T-cell (primary cell): ENCODE results near the gene ROR2. TPM values are rescaled to one million over a fixed set of nuclear protein-coding genes. Genes with fewer than 3 reads are reported as not detected.

Experiments used
- ATAC-seq, 4 experiments: fragments of 200-7000 bp in 3 of 4; fragments of 150-1000 bp in 1 of 4; cut with Tn5 transposase; replicated peaks in 1 of 4; 1 replicate in 3 of 4; 2 replicates in 1 of 4; pipeline ENCODE4 v1.10.0; 2021; ENCODE audit warnings: moderate library complexity in 3 of 4, mild to moderate bottlenecking in 2 of 4, moderate number of reproducible peaks in 1 of 4
- CTCF ChIA-PET, 2 donors: fragments of 300-600 bp; sonication (Branson Sonifier 250); formaldehyde crosslinking; loops; one replicate each; lab custom pipeline; 2022; ENCODE audit warnings: antibody characterized with exemption in 2 of 2; lab: Charles Lee
- POLR2A ChIA-PET, 2 donors: fragments of 300-600 bp; sonication (Branson Sonifier 250); formaldehyde crosslinking; loops; one replicate each; lab custom pipeline; 2022; ENCODE audit warnings: antibody characterized with exemption in 2 of 2; lab: Charles Lee
- DNase-seq, 35 experiments: peaks; one replicate each; pipeline versions ENCODE4 v3.0.0 to v3.0.0-alpha.2; 2013 to 2023
- H3K27ac ChIP-seq: one replicate; pipeline ENCODE4 v1.5.1; 2013; ENCODE audit warnings: low read length
- H3K27me3 ChIP-seq, 2 experiments: replicated peaks in 1 of 2; 1 replicate in 1 of 2; 2 replicates in 1 of 2; pipeline versions ENCODE4 v1.6.1 to v1.7.0; 2013; ENCODE audit warnings: low read length in 1 of 2, mixed read lengths in 1 of 2; ENCODE audit not compliant: control insufficient read depth in 2 of 2, insufficient read depth in 2 of 2; ENCODE audit errors: extremely low read depth in 1 of 2
- H3K36me3 ChIP-seq, 2 donors: 1 replicate in 1 of 2; 2 replicates in 1 of 2; pipeline versions ENCODE4 v1.6.1 to v1.7.0; 2013; ENCODE audit warnings: low read length in 1 of 2; ENCODE audit not compliant: control insufficient read depth in 2 of 2, insufficient read depth in 1 of 2; ENCODE audit errors: extremely low read depth in 1 of 2
- H3K4me1 ChIP-seq, 2 experiments: 1 replicate in 1 of 2; 2 replicates in 1 of 2; pipeline versions ENCODE4 v1.6.1 to v1.7.0; 2013; ENCODE audit warnings: low read length in 2 of 2, mixed read lengths in 1 of 2; ENCODE audit not compliant: insufficient read depth in 2 of 2, control insufficient read depth in 1 of 2; ENCODE audit errors: extremely low read depth in 1 of 2
- H3K4me3 ChIP-seq, 2 donors: 1 replicate in 1 of 2; 2 replicates in 1 of 2; pipeline versions ENCODE4 v1.5.1 to v1.7.0; 2013; ENCODE audit warnings: mild to moderate bottlenecking in 2 of 2, low read length in 1 of 2, moderate library complexity in 1 of 2; ENCODE audit not compliant: control insufficient read depth in 1 of 2; ENCODE audit errors: extremely low read depth in 1 of 2
- H3K9me3 ChIP-seq: 2 replicates; pipeline ENCODE4 v1.7.0; 2013
- H3K27ac Mint-ChIP-seq, 2 donors: one replicate each; pipeline ENCODE4 v1.8.0; 2020 to 2021; ENCODE audit warnings: mild to moderate bottlenecking in 2 of 2, mixed read lengths in 2 of 2
- H3K27me3 Mint-ChIP-seq, 2 donors: one replicate each; pipeline ENCODE4 v1.8.0; 2021 to 2022; ENCODE audit warnings: mixed read lengths in 2 of 2
- H3K36me3 Mint-ChIP-seq: one replicate; pipeline ENCODE4 v1.8.0; 2021; ENCODE audit warnings: mixed read lengths
- H3K4me1 Mint-ChIP-seq, 3 donors: one replicate each; pipeline ENCODE4 v1.8.0; 2020 to 2022; ENCODE audit warnings: mixed read lengths in 3 of 3, mild to moderate bottlenecking in 1 of 3
- H3K4me3 Mint-ChIP-seq, 3 donors: one replicate each; pipeline ENCODE4 v1.8.0; 2020 to 2022; ENCODE audit warnings: mild to moderate bottlenecking in 3 of 3, mixed read lengths in 3 of 3, moderate library complexity in 3 of 3
- H3K9me3 Mint-ChIP-seq, 3 donors: one replicate each; pipeline ENCODE4 v1.8.0; 2020 to 2022; ENCODE audit warnings: mixed read lengths in 3 of 3
- WGBS: methylation state at CpG from one replicate; pipeline ENCODE4 v1.1.5; 2013; ENCODE audit warnings: missing lambda C conversion rate; ENCODE audit not compliant: insufficient coverage; 5-methylcytosine and 5-hydroxymethylcytosine counted together
- total RNA-seq, 35 experiments: library from RNA in 6 of 35; stranded (reverse) in 6 of 35; fragments of 120-200 nt in 1 of 35; gene quantifications; one replicate each; pipeline versions ENCODE4 v1.2.1 to v1.2.4 and lab custom pipeline; 2013 to 2026

The ROR2 gene
- total RNA-seq, 5 donors from 2014 or later (not counting 1 experiment from before 2014, with no cell fraction given) = 0.07 to 0.28 (median 0.15) TPM; not detected in 1

DNA sequence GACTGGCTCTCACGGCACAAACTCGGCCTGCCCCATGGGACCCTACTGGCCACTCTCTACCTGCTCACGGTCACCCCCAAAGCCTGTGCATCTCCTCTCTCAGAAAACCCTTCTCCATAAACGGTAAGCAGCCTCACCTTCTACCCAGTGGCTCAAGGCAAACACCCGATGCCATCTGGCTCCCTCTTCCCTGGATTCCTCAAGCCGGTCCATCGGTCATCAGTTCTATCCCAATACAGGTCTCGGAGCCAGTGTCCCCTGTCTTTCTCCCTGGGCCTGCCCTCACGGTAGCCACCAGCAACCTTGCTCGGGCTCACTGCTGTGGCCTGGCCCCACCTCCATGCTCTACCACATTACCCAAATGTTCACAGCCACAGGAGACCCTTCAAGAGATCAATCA lies 134.1 kb downstream of the ROR2 start:
- H3K4me1 ChIP-seq = no peaks in the 10 kb centered on the region
- H3K9me3 ChIP-seq = no peaks in the 10 kb centered on the region
- CTCF ChIA-PET = no interaction called here
- Mint-ChIP-seq H3K9me3 (no peaks in the 10 kb centered on the region), H3K4me1 (no peaks in the 10 kb centered on the region), H3K36me3 (no peaks in the 10 kb centered on the region), H3K27ac (no peak overlapping the region), H3K27me3 (peaks cover 0 to 3% of the 10 kb centered on the region in 2 donors), H3K4me3 (no peak overlapping the region)
- no peaks in the 10 kb centered on the region for H3K36me3 ChIP-seq
- ATAC-seq (no peak), DNase-seq (no peak)
- POLR2A ChIA-PET = no interaction called here
- 90% methylated on average over 10 of the region's 10 CpGs for whole genome bisulfite sequencing
- H3K27ac ChIP-seq = no peak overlapping the region
- H3K4me3 ChIP-seq = no peak overlapping the region
- peaks cover 0 to 27% of the 10 kb centered on the region in 2 experiments for H3K27me3 ChIP-seq

GRCh38 chr9:91814753-91815152 lies 135.3 kb downstream of the ROR2 start:
- Mint-ChIP-seq H3K36me3 (no peaks in the 10 kb centered on the region), H3K4me1 (no peaks in the 10 kb centered on the region), H3K27ac (no peak overlapping the region), H3K27me3 (peaks cover 0 to 3% of the 10 kb centered on the region in 2 donors), H3K4me3 (no peak overlapping the region), H3K9me3 (no peaks in the 10 kb centered on the region)
- no peaks in the 10 kb centered on the region for H3K4me1 ChIP-seq
- no peak overlapping the region for H3K4me3 ChIP-seq
- H3K9me3 ChIP-seq = no peaks in the 10 kb centered on the region
- peaks cover 0 to 25% of the 10 kb centered on the region in 2 experiments for H3K27me3 ChIP-seq
- ATAC-seq (no peak), DNase-seq (no peak)
- H3K27ac ChIP-seq = no peak overlapping the region
- ChIA-PET CTCF (interaction anchor here in 1 of 2 donors (0.5 kb wide), 1 partner anchor 14 kb away, joined by 3 read pairs; no protein-coding TSS in a partner anchor), POLR2A (no interaction called here)
- WGBS = 75% methylated on average over 2 of the region's 8 CpGs
- H3K36me3 ChIP-seq = no peaks in the 10 kb centered on the region

GRCh38 chr9:91814201-91814600 lies 135.8 kb downstream of the ROR2 start:
- no peaks in the 10 kb centered on the region for H3K9me3 ChIP-seq
- H3K27ac ChIP-seq = no peak overlapping the region
- Mint-ChIP-seq H3K27me3 (peaks cover 0 to 5% of the 10 kb centered on the region in 2 donors), H3K4me3 (no peak overlapping the region), H3K9me3 (no peaks in the 10 kb centered on the region), H3K27ac (no peak overlapping the region), H3K4me1 (no peaks in the 10 kb centered on the region), H3K36me3 (no peaks in the 10 kb centered on the region)
- no peaks in the 10 kb centered on the region for H3K36me3 ChIP-seq
- WGBS = 97% methylated on average over 5 of the region's 9 CpGs
- ATAC-seq = no peak
- ChIA-PET CTCF (no interaction called here), POLR2A (no interaction called here)
- peaks cover 0 to 31% of the 10 kb centered on the region in 2 experiments for H3K27me3 ChIP-seq
- no peaks in the 10 kb centered on the region for H3K4me1 ChIP-seq
- H3K4me3 ChIP-seq = no peak overlapping the region
- no peak for DNase-seq

- Histone ChIP-seq H3K4me1 (no peaks in the 10 kb centered on the region), H3K27ac (no peak overlapping the region), H3K9me3 (no peaks in the 10 kb centered on the region), H3K36me3 (no peaks in the 10 kb centered on the region), H3K4me3 (no peak overlapping the region), H3K27me3 (peaks cover 0 to 25% of the 10 kb centered on the region in 2 experiments)
- Mint-ChIP-seq H3K9me3 (no peaks in the 10 kb centered on the region), H3K27ac (no peak overlapping the region), H3K4me3 (no peak overlapping the region), H3K4me1 (no peaks in the 10 kb centered on the region), H3K27me3 (peaks cover 0 to 7% of the 10 kb centered on the region in 2 donors), H3K36me3 (no peaks in the 10 kb centered on the region)
- ChIA-PET CTCF (no interaction called here), POLR2A (no interaction called here)
- 87% methylated on average over 8 of the region's 11 CpGs for WGBS
- ATAC-seq = no peak
- DNase-seq = no peak
Measured at GRCh38 chr9:91813176-91813795, 136.7 kb downstream of the ROR2 start.

DNA sequence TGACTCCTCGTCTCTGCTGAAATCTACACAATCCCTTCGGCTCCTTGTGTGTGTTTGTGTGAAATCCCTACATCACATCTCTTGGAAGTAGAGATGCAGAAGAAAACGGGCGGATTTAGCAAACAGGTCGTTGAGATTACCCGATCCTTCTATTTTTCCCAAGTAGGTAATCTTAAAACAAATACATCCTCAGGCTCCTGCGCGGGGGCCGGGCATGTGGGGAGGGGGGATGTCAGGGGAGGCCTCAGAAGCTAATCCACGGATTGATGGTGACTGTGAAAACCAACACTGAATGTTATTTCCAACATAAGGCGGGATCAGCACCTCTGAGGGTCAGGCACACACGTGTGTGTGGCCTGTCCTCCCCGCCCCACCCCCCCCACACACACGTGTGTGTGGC lies 137.8 kb downstream of the ROR2 start:
- no peaks in the 10 kb centered on the region for H3K4me1 Mint-ChIP-seq
- ChIA-PET CTCF (interaction anchor here in 1 of 2 donors (0.7 kb wide), 1 partner anchor 779 kb away, joined by 5 read pairs; no protein-coding TSS in a partner anchor), POLR2A (no interaction called here)
- H3K27me3 Mint-ChIP-seq = peaks cover 0 to 7% of the 10 kb centered on the region in 2 donors
- Histone ChIP-seq H3K27me3 (peaks cover 0 to 26% of the 10 kb centered on the region in 2 experiments), H3K27ac (no peak overlapping the region), H3K9me3 (no peaks in the 10 kb centered on the region), H3K4me1 (no peaks in the 10 kb centered on the region), H3K36me3 (no peaks in the 10 kb centered on the region), H3K4me3 (no peak overlapping the region)
- ATAC-seq (no peak), DNase-seq (no peak)
- no peak overlapping the region for H3K4me3 Mint-ChIP-seq
- 40% methylated on average over 1 of the region's 14 CpGs for WGBS
- no peaks in the 10 kb centered on the region for H3K36me3 Mint-ChIP-seq
- H3K9me3 Mint-ChIP-seq = no peaks in the 10 kb centered on the region
- H3K27ac Mint-ChIP-seq = no peak overlapping the region

- ATAC-seq = no peak
- no peaks in the 10 kb centered on the region for H3K4me1 ChIP-seq
- no peak for DNase-seq
- POLR2A ChIA-PET = no interaction called here
- Mint-ChIP-seq H3K4me1 (no peaks in the 10 kb centered on the region), H3K27me3 (peaks cover 0 to 7% of the 10 kb centered on the region in 2 donors), H3K36me3 (no peaks in the 10 kb centered on the region), H3K9me3 (no peaks in the 10 kb centered on the region), H3K27ac (no peak overlapping the region), H3K4me3 (no peak overlapping the region)
- H3K27ac ChIP-seq = no peak overlapping the region
- CTCF ChIA-PET = no interaction called here
- H3K27me3 ChIP-seq = peaks cover 0 to 22% of the 10 kb centered on the region in 2 experiments
- WGBS = 88% methylated on average over 15 of the region's 19 CpGs
- no peaks in the 10 kb centered on the region for H3K36me3 ChIP-seq
- H3K9me3 ChIP-seq = no peaks in the 10 kb centered on the region
- H3K4me3 ChIP-seq = no peak overlapping the region
Measured at GRCh38 chr9:91811024-91811909, 138.8 kb downstream of the ROR2 start.
